Muscle layer of colon (tissue), 2 donors: ENCODE results near the gene SCAP.
"Not testable (repeated sequence)": the region's sequence is repeated elsewhere in the genome, so short reads cannot be mapped to it uniquely, and the experiment has no call there.

ENCODE experiments used
- H3K27ac ChIP-seq: one replicate; pipeline ENCODE4 v1.7.0; 2013; ENCODE audit warnings: low read depth, mild to moderate bottlenecking, low read length, moderate library complexity
- H3K27me3 ChIP-seq, 2 donors: one replicate each; pipeline ENCODE4 v1.7.0; 2013; ENCODE audit warnings: low read length in 2 of 2, mild to moderate bottlenecking in 2 of 2; ENCODE audit not compliant: insufficient read depth in 2 of 2, control insufficient read depth in 1 of 2
- H3K36me3 ChIP-seq: one replicate; pipeline ENCODE4 v1.7.0; 2013; ENCODE audit warnings: mild to moderate bottlenecking, low read length; ENCODE audit not compliant: insufficient read depth
- H3K4me1 ChIP-seq: one replicate; pipeline ENCODE4 v1.7.0; 2013; ENCODE audit warnings: mild to moderate bottlenecking, low read length; ENCODE audit not compliant: insufficient read depth
- H3K4me3 ChIP-seq, 2 donors: one replicate each; pipeline ENCODE4 v1.7.0; 2013; ENCODE audit warnings: low read length in 2 of 2, low read depth in 1 of 2, mild to moderate bottlenecking in 1 of 2, moderate library complexity in 1 of 2
- H3K9ac ChIP-seq: one replicate; pipeline ENCODE4 v1.7.0; 2013; ENCODE audit warnings: low read length
- H3K9me3 ChIP-seq: one replicate; pipeline ENCODE4 v1.7.0; 2013; ENCODE audit warnings: mild to moderate bottlenecking, low read length
- donor health status: abdominal sarcoma.
- donor health status: Adenocarcinoma of cecum.

Gene SCAP

GRCh38 chr3:47380601-47381316 lies 95.0 kb downstream of the SCAP start, which contains the start of gene PTPN23:
PTPN23 (plus strand) TSS chr3:47381021; CDS start chr3:47381097, 76 bp downstream.
- Histone ChIP-seq H3K4me3 (peak within 1 kb of the TSS; percentile 66 to 92), H3K27me3 (no peaks in the 10 kb centered on the region), H3K9ac (peak within 1 kb of the TSS; percentile 94), H3K36me3 (peaks cover 9% of the 10 kb centered on the region), H3K27ac (peak within 1 kb of the TSS; percentile 78), H3K4me1 (peaks cover 33% of the 10 kb centered on the region), H3K9me3 (no peaks in the 10 kb centered on the region)

DNA sequence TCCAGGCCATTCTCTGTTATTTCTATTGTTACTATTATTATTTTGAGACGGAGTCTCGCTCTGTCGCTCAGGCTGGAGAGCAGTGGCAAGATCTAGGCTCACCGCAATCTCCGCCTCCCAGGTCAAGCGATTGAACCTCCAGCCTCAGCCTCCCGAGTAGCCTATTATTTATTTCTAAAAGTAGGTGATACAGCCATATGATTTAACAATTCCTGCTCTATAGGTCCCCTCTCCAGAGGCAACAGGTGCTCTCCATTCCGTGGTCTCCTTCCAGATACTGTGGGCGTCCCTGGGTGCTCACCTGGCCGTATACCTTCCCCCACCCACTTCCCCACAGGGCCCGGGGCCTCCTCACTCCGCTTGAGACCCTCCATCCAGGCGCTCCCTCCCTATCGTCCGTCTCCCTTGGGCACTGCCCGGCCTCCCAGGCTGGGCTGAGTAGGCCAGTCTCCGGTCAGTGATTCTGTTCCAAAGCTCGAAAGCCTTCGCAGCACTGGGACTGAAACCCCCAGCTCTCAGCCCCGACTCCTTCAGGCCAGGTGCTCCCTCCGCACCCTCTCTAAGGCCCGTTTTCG lies 95.6 kb downstream of the SCAP start:
- Histone ChIP-seq H3K36me3 (peaks cover 2% of the 10 kb centered on the region), H3K4me3 (peak overlapping the region; percentile 63 to 92), H3K27me3 (no peaks in the 10 kb centered on the region), H3K9me3 (no peaks in the 10 kb centered on the region), H3K4me1 (peaks cover 27% of the 10 kb centered on the region), H3K9ac (peak overlapping the region; percentile 94), H3K27ac (peak overlapping the region; percentile 75)

DNA sequence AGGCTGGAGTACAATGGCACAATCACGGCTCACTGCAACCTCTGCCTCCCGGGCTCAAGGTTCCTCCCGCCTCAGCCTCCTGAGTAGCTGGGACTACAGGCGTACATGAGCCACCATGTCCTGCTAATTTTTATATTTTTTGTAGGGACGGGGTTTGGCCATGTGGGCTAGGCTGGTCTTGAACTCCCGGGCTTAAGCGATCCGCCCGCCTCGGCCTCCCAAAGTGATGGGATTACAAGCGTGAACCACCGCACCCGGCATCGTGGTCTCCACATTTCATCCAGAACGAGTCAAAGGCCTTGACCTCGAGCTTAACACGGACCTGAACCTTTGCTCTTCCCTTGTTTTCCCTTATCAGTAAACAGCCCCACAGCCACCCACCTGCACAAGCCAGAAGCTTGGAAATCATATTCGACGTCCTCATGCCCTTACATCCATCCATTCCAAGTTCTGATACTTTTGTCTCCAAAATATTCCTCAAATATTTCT lies 96.3 kb downstream of the SCAP start:
- Histone ChIP-seq H3K4me1 (peaks cover 26% of the 10 kb centered on the region), H3K27me3 (no peaks in the 10 kb centered on the region), H3K9me3 (no peaks in the 10 kb centered on the region), H3K9ac (peak overlapping the region; percentile 94), H3K4me3 (peak overlapping the region; percentile 63 to 92), H3K27ac (peak overlapping the region; percentile 75), H3K36me3 (no peaks in the 10 kb centered on the region)

GRCh38 chr3:47378869-47379268 lies 96.9 kb downstream of the SCAP start:
- peaks cover 25% of the 10 kb centered on the region for H3K4me1 ChIP-seq
- no peaks in the 10 kb centered on the region for H3K27me3 ChIP-seq
- no peaks in the 10 kb centered on the region for H3K9me3 ChIP-seq
- H3K9ac ChIP-seq, result no peak overlapping the region
- H3K36me3 ChIP-seq, result no peaks in the 10 kb centered on the region
- H3K27ac ChIP-seq, result no peak overlapping the region
- H3K4me3 ChIP-seq, result no peak overlapping the region

GRCh38 chr3:47377186-47377585 lies 98.6 kb downstream of the SCAP start:
- no peak overlapping the region for H3K27ac ChIP-seq

DNA sequence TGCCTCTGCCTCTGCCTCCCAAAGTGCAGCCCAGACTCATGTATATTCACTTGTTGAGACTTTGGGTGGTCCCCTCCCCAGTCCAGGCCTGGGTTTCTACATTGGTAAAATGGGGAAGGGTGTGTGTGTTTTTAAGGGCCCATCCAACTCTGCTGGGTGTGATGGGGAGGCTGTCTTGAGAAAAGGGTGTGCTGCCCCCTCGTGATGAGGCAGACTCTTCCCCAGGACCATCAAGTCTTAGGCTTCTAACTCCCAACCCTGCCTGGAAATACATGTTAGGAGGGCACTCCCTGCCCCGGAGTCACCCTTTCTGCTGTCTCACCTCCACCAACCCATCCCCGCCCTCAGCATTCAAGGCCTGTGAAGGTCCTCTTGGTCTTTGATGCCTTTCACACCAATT lies 99.3 kb downstream of the SCAP start:
- Histone ChIP-seq H3K36me3 (no peaks in the 10 kb centered on the region), H3K4me3 (no peak overlapping the region), H3K9me3 (no peaks in the 10 kb centered on the region), H3K9ac (no peak overlapping the region), H3K27ac (no peak overlapping the region), H3K27me3 (no peaks in the 10 kb centered on the region), H3K4me1 (peaks cover 10% of the 10 kb centered on the region)

More at GRCh38 chr3:47377186-47377585, 98.6 kb downstream of the SCAP start:
- H3K4me3 ChIP-seq, result no peak overlapping the region
- no peaks in the 10 kb centered on the region for H3K27me3 ChIP-seq
- no peak overlapping the region for H3K9ac ChIP-seq
- no peaks in the 10 kb centered on the region for H3K9me3 ChIP-seq
- H3K4me1 ChIP-seq, result peaks cover 16% of the 10 kb centered on the region
- no peaks in the 10 kb centered on the region for H3K36me3 ChIP-seq

GRCh38 chr3:47374587-47374986 lies 101.2 kb downstream of the SCAP start:
- Histone ChIP-seq H3K9ac (no peak overlapping the region), H3K27me3 (peaks cover 0 to 9% of the 10 kb centered on the region in 2 donors), H3K36me3 (no peaks in the 10 kb centered on the region), H3K9me3 (no peaks in the 10 kb centered on the region), H3K4me1 (peaks cover 5% of the 10 kb centered on the region), H3K4me3 (no peak overlapping the region), H3K27ac (no peak overlapping the region)

DNA sequence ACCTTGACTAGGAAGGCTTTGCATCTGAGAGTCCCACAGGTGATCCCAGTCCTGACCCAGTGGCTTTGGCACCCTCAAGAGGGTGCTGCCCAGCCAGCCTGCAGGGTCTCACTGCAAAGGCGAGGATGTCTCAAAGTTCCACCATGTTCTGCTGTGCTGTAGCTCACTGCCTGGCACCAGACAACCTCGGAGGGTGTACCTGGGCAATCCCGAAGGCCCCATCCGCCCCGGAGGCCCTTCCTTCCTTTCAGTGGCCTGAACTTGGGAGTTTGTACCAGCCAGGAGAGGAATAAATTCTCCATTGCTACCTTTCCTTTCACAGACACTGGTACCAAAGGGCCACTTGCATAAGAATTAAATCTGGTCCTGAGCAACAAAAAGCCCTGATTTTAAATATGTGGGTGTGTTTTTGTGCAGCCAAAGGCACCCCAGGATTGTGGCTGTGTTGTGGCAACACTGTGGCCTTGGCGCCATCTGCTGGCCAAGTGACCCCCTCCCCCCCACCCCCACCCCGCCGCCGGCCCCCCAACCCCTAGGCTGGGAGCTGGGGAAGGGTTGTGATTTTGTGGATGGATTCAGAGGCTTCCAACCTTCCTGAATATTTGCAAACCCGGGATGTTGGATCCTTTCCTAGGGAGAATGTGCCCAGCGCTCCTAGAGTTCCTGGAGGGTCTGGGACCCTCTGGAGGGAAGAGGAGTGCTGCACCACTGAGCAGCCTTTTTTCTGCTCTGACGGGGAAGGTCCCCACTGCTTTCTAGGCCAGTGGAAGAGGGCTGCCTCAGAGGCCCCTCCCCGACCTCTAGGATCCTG lies 104.6 kb downstream of the SCAP start:
- Histone ChIP-seq H3K9me3 (no peaks in the 10 kb centered on the region), H3K27me3 (peaks cover 0 to 9% of the 10 kb centered on the region in 2 donors), H3K4me1 (no peaks in the 10 kb centered on the region), H3K4me3 (no peak overlapping the region), H3K27ac (no peak overlapping the region), H3K9ac (no peak overlapping the region), H3K36me3 (no peaks in the 10 kb centered on the region)

DNA sequence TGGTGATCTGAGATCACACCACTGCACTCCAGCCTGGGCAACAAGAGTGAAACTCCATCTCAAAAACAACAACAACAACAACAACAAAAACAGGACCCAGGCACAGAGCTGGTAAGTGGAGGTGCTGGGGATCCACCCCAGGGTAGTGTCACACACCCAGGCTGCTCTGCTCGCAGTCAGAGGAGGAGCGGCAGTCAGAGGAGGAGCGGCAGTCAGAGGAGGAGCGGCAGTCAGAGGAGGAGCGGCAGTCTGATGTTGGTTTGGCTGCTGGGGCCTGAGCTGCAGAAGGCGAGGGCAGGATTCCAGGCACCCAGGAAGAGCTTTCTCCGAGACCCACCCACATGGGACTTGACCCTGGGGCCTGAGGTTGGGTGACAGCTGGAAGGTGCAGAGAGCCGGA lies 105.7 kb downstream of the SCAP start:
- H3K4me1 ChIP-seq, H3K27me3 ChIP-seq, H3K36me3 ChIP-seq, H3K27ac ChIP-seq, H3K9me3 ChIP-seq, H3K9ac ChIP-seq, H3K4me3 ChIP-seq: not testable (repeated sequence)

GRCh38 chr3:47367631-47368030 lies 108.1 kb downstream of the SCAP start:
- Histone ChIP-seq H3K4me3 (no peak overlapping the region), H3K9ac (no peak overlapping the region)

DNA sequence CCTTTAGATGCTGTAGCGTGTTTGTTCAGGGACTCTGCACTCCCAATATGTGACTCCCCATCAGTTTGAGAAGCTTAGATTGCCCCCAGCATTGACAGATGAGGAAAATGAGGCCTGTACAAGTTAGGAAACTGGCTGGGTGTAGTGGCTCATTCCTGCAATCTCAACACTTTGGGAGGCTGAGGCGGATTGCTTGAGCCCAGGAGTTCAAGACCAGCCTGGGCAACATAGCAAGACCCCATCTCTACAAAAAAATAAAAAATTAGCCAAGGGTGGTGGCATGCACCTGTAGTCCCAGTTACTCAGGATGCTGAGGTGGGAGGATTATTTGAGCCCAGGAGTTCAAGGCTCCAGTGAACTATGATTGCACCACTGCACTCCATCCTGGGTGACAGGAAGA lies 108.9 kb downstream of the SCAP start:
- Histone ChIP-seq H3K9ac (no peak overlapping the region), H3K36me3 (no peaks in the 10 kb centered on the region), H3K4me3 (no peak overlapping the region), H3K4me1 (peaks cover 9% of the 10 kb centered on the region), H3K9me3 (no peaks in the 10 kb centered on the region), H3K27ac (no peak overlapping the region), H3K27me3 (peaks cover 0 to 9% of the 10 kb centered on the region in 2 donors)

More at GRCh38 chr3:47367631-47368030, 108.1 kb downstream of the SCAP start:
- Histone ChIP-seq H3K36me3 (no peaks in the 10 kb centered on the region), H3K4me1 (peaks cover 9% of the 10 kb centered on the region), H3K9me3 (no peaks in the 10 kb centered on the region), H3K27me3 (peaks cover 0 to 9% of the 10 kb centered on the region in 2 donors), H3K27ac (no peak overlapping the region)
